ENCODE measurements around the gene PTPRK.

DNA sequence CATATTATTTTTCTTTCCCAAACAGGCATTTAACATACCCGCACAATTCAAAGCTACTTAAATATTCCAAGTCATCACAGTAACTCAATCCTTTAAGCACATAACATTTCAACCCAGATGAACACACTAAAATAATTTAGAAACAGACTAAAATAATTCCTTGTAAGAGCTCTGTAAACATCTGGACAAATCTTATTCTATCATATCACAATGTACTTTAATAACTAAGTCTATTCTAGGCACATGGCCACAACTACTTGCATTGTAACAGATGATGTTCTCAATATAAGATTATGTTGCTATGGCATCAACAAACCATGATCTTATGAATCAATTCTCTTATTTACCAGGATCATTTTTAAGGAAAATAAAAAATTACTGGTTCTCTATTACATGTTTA lies 496.4 kb downstream of the PTPRK start:
- TF ChIP-seq, protein P1, sequence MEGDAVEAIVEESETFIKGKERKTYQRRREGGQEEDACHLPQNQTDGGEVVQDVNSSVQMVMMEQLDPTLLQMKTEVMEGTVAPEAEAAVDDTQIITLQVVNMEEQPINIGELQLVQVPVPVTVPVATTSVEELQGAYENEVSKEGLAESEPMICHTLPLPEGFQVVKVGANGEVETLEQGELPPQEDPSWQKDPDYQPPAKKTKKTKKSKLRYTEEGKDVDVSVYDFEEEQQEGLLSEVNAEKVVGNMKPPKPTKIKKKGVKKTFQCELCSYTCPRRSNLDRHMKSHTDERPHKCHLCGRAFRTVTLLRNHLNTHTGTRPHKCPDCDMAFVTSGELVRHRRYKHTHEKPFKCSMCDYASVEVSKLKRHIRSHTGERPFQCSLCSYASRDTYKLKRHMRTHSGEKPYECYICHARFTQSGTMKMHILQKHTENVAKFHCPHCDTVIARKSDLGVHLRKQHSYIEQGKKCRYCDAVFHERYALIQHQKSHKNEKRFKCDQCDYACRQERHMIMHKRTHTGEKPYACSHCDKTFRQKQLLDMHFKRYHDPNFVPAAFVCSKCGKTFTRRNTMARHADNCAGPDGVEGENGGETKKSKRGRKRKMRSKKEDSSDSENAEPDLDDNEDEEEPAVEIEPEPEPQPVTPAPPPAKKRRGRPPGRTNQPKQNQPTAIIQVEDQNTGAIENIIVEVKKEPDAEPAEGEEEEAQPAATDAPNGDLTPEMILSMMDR (conservative IDR thresholded peaks at IDR 0.05 in 1 of 2, IDR thresholded peaks at IDR 0.05 in 1 of 2; ENCODE audit: low read depth in 1 of 2, low read length in 2 of 2) = no peak
- no peak for TF ChIP-seq EZH2 (IDR thresholded peaks at IDR 0.05; ENCODE audit: low read length, missing control alignments)

Data from fibroblast of lung (primary cell).